Hematopoietic multipotent progenitor cell treated with erythropoietin and hydrocortisone succinate and interleukin-3 and kit ligand, for 6 days (in vitro differentiated cells): ENCODE measurements around the gene SERPINA5.
"Not testable (repeated sequence)": the region's sequence is repeated elsewhere in the genome, so short reads cannot be mapped to it uniquely, and the experiment has no call there.

ENCODE experiments used
- DNase-seq: peaks from one replicate; pipeline ENCODE4 v3.0.0-alpha.2; 2015

Gene SERPINA5

DNA sequence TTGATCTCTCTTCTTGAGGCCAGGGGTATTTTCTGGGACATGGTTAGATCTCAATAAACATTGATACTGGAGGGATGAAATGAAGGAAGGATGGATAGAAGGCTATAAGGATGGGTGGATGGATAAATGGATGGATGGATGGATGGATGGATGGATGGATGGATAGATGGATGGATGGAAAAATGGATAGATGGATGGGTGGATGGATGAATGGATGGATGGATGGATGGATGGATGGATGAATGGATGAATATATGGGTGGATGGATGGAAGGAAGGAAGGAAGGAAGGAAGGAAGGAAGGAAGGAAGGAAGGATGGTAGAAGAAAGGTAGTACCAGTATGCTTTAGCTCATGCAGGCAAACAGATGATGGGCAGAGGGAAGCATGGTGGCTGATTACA is 3.8 kb upstream of the SERPINA5 start:
- not testable (repeated sequence) for DNase-seq

DNA sequence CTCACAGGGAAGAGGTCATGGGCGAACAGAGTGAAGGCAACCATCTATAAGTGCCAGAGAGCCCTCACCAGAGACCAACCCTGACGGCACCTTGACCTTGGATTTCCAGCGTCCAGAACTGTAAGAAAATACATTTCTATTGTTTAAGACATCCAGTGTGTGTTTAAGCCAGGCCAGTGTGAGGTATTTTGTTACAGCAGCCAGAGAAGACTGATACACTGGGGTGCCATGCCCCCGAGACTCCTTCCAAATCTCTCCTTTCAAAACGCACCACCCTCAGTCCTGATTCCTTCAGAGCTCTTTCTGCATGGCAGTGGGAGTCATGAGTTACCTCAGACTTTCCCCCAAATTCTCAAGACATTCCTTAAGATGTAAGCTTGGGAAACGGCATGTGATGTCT is 2.5 kb upstream of the SERPINA5 start:
- no peak for DNase-seq

DNA sequence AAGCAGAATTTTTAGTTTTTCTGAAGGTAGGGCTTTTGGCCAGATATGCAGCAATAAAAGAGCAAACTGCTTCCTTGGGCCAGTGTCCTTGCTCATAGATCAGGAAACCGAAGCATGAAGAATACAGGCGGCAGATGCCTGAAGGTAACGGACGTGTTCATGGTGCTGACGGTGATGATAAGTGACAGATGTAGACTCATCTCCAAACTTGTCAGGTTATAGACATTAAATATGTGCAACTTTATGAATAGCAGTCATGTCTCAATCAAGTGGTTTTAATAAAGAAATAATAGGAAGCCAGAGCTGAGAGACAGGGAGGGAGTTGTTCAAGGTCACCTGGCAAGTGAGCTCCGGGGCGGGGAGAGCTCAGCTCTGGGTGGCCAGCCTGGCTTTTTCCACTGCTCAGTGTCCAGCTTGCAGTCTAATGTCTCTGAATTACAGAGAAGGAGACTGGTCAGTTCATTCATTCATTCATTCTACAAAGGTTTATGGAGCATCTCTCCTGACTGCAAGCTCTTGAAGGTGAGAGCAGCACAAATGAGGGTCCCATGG is 1.0 kb downstream of the SERPINA5 start:
- DNase-seq = no peak

DNA sequence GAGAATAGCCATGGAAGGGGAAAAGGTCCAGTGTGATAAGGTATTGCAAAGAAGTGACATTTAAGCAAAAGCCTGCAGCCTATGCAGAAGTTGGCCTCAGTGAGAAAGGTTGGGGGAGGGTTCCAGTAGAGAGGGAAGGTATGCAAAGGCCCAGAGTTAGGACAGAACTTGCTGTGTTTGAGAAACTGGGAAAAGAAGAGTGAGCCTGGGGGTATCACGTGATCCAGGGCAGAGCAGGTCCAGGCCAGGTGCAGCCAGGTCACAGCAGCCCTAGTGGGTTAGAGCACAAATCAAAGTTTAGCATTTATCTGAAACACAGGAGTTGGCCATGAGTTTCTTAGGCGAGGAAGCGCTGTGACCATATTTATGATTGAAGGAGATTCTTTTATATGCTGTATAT is 1.6 kb downstream of the SERPINA5 start:
- no peak for DNase-seq

DNA sequence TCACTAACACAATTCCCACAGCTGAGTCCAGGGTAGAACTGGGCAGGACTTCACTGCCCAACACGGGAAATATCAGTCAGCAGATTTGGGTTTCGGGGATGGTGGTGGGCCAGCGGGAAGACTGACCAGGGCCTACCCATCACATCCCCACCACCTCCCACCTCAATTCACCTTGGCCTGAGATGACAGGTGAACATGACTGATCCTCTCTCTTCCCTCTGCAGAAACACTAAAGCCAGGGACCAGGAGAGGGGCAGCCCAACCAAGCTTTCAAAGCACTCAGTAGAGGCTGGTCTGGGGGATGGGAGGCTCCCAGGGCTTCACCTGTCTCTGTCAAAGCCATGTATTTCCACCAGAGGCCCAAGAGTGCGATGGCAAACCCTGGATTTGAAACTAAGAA is 2.3 kb downstream of the SERPINA5 start:
- no peak for DNase-seq

DNA sequence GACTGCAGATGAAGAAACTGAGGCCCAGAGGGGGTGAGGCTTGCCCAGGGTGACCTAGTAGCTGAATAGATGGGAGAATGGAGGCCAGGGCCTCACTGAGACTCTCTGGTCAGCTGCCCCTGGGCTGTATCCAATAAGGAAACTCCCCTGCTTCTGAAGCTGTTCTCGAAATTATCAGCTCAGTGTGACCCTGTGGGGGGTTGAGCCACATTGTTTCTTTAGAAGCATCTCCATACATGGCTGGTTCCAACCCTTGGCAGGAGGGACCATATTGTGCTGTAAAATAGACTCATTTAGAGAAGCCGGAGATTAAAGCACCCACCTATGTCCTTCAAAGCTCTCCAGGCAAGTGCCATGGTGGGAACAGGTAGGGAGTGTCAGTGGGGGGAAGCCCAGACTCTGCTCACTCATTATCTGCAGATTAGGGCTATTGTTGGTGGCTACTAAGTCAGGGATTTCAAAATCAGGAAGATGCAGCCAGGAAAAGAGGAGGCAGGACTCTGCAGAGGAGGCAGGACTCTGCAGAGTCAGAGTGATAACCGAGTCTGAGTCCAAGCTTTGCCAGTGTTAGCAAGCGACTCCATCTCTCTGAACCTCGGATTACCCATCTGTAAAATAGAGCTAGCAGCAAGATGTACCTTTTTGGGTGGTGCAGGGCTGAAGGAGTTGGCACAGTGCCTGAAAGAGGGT is 3.5 kb downstream of the SERPINA5 start:
- no peak for DNase-seq

DNA sequence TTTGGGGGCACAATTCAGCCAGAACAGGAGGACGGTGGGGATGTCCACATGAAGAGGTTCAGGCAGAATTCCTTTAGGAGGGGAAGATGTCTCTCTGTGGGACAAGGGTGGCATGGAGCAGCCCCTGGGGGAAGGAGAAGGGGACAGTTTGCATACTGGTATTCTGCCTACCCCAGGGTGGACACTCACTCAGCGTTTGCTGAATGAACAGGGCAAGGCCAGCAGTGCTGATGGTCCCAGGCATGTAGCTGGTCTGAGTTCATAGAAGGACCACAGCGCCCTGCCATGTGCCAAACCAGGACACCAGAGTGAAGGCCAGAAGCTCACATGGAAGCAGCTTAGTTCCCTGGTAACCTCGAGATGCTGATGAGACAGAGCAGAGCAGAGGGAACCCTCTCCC is 5.4 kb downstream of the SERPINA5 start:
- no peak for DNase-seq

DNA sequence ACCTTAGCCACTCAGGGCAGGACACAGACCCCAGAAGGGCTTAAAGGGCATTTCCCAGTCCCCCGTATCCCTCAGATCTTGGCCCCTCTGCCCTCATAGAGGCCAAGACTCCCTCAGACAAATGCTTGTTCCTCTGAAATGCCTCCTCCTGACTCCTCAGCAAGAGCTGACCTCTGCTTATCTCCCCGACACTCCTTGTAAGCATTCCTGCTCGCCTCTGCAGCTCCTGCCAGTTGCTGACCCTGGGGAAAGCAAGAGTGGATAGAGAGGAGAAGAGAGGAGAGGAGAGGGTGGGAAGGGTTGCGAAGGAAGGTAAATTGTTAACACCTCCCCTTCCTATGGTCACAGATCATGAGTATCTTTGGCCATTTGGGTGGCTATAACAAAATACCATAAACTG is 7.1 kb downstream of the SERPINA5 start:
- no peak for DNase-seq

DNA sequence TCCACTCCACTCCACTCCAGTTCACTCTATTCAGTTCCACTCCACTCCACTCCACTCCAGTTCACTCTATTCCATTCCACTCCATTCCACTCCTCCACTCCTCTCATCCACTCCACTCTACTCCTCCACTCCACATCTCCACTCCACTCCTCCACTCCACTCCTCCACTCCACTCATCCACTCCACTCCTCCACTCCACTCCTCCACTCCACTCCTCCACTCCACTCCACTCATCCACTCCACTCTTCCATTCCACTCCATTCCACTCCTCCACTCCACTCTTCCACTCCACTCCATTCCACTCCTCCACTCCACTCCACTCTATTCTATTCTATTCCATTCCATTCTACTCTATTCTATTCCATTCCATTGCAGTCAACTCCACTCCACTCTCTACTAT is 9.8 kb downstream of the SERPINA5 start:
- no peak for DNase-seq

DNA sequence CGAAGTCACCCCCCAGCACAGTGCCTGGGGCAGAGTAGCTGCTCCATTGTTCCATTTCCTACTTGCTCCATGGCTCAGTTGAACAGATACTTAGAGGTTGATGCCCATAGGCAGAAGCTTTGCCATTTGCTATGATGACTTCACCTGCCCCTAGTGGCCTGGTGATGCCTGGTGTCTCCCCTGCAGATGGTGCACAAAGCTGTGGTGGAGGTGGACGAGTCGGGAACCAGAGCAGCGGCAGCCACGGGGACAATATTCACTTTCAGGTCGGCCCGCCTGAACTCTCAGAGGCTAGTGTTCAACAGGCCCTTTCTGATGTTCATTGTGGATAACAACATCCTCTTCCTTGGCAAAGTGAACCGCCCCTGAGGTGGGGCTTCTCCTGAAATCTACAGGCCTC is 10.6 kb downstream of the SERPINA5 start:
- DNase-seq = no peak

DNA sequence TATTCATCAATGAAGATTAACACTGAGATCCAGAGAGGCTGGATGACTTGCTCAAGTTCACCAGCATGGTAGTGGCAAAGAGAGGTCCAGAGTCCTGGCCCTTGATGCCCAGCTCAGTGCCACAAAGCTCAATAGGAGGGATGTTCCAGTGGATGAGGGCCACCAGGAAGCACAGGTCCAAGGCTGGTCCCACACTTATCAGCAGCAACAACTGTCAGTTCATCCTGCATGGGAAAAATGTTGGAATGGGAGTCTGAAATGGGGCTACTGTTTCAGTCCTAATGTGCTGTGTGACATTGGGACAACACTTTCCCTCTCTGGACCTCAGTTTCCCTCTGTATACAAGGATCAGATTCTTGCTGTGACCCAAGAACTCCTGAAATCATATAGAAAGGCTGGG is 11.2 kb downstream of the SERPINA5 start:
- DNase-seq = no peak

DNA sequence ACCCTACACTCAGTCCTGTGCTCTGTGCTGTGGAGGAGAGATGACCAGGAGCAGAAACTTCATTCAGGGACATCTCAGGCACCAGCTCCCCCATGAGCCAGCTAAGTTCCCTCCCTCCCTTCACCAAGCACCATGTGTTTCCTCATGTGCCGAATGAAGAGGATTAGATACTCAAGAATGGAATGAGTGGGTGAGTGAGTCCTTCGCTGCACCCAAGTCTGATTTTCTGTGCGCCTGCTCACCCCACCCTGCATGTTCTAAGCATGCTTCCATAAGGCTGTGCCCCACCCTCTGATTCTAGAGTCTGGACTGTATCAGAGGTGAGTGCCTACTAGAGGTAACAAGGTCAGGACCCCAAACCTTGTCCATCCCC is 12.1 kb downstream of the SERPINA5 start:
- no peak for DNase-seq

DNA sequence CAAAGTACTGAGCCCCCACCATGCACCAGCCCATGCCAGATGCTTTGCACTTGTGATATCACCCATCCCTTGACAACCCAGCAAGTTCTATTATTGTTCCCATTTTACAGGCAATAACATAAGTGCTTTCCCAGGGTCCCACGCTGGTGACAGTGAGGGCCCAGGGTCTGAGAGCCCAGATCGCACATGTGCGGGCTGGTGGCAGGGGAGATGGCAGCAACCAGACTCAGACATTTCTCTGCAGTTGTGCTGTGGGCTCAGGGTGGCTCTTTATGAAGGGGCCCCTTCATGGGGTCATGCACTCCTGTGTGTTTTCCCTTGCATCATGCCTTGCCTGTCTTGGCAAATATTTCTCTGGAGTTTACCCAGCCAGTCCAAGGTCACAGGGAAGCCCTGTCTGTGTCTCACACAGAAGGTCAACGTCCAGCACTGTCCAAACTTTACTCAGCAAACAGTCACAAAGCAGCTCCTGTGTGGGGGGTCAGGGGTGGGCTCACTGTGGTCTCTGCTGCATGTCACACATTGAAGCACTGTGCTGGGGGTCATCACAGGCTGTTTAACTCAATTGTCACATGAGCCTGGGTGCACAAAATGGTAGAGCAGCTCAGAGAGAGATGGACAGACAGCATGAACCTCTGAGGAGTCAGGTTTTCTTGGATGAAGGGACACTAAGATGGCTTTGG is 12.7 kb downstream of the SERPINA5 start:
- DNase-seq = no peak

DNA sequence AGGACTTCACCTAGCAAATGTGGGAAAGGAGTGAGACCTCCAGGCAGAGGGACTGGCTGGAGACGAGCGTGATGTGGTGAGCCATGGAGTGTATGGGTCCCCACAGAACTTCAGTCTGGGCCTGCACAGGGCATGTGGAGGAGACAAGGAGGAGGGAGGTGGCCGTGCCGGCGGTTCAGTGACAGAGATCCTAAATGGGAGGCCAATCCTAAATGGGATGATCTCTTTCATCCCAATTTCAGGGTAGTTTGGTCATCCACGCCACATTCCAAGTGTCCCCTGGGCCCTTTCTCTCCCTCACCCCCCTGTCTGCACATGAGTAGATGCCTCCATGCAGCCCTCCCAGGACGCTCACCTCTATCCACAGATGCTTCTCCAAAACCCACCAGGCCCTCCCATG is 13.2 kb downstream of the SERPINA5 start:
- DNase-seq = no peak

DNA sequence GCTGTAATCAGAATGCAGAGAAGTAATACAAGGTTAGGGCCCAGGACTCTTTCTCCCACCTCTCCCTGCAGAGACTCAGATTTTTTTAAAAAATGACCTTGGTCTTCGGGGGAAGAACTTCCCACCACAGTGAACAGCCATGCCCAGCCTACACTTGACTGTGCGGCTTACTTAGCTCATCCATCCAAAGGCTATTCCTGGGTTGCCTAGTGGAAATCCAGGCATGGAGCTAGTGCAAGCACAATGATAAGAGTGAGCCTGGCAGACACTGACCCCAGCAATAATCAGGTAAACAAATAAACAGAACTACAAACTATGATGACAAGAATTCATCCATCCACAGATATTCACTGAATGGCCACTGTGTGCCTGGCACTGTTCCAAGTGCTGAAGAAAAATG is 14.7 kb downstream of the SERPINA5 start:
- no peak for DNase-seq

DNA sequence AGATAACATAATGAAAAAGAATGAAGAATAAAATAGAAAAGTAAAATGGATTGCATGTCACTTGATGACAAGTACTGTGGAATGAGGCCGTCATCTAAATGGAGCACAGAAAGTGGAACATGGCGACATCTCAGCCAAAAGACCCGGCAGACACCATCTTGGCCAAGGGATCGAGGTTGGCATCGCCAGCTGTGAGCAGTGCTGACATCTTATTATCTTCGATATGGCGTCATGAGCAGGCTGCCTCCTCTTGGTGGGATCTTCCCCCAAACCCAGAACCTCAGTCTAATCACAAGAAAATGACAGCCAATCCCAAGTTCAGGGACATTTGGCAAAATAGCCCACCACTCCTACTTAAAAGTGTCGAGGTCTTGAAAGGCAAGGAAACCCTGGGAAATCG is 15.1 kb downstream of the SERPINA5 start:
- no peak for DNase-seq

DNA sequence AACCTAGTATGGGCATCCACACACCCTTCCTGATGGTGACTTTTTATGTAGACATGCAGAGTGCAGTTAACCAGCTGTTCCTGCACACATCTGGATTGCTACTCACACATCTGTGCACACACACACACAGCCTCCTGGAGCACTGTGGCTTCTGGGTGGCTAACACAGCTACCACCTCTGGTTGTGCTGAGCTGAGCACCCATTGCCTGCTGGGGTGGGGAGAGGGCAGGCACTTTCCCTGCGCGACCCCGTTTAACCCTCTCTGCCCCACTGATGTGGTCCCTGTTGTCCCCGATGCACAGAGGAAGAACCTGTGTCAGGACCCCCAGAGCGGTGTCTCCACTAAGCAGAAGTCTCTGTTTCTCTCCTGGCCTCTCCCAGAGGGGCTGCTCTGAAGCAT is 16.6 kb downstream of the SERPINA5 start:
- DNase-seq = no peak

DNA sequence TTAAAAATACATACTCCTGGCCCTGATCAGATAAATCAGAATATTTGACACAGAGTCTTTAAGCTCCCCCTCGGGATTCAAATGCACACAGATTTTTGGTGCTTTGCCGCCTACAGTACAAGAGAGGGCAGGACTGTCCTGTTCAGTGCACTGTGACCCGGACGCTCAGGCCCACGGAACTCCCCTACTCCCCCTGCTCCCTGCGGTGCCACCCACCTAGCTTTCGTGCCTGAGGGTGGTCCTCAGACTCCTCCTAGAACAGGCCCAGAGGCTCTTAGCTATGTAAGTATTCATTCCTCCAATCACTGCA is 17.2 kb downstream of the SERPINA5 start:
- DNase-seq = no peak

DNA sequence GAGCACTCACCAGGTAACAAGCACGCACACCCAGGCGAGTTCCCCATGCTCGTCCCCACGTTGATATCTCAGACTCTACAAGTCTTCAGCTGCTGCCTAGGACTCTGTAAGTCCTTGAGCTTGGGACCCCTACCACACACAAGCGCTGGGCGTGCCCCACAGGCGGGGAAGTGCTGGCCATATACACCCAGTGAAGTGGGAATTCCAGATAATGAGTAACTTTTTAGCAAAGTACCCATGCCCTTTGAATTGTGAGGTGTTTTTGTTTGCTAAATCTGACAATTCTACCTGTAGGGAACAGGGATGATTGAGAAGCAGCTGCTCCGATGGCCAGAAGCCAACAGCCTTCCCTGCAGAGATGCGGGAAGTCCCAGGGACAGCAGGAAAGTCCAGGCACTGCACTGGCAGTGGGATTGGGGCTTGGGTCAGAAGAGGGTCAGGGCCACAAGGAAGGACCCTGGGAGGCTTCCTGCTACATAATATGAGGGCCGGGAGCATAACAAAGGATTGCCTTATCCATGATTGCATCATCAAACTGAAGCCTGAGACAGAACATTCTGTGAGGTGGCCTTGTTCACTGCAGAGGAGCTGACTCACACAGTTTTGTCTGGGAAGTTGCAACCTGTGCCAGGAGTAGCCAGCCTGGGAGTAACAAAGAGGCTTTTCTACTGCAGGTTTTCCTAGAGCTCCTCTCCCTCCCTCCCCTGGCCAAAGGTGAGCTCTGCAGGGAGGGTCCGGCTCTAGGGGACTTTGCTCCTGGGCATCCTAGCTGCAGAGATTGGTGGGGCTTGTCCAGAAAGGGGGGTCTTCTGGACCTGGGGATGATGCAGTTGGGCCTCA is 17.8 kb downstream of the SERPINA5 start:
- DNase-seq = no peak

DNA sequence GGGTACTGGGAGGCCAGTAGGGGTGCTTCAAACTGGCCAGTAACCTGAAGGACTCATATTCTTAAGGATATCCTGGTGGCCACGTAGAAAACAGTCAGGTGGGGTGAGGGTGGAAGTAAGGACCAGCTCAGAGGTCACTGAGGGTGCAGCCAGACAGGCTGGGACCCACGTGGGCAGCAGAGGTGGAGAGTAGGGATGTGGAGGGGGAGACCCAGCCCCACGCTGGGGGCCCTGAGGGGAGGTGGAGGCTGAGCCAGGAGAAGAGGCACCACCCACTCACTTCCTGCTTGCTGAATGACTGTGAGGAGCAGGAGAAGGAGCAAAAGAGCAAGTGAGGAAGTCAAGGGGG is 18.4 kb downstream of the SERPINA5 start:
- no peak for DNase-seq

DNA sequence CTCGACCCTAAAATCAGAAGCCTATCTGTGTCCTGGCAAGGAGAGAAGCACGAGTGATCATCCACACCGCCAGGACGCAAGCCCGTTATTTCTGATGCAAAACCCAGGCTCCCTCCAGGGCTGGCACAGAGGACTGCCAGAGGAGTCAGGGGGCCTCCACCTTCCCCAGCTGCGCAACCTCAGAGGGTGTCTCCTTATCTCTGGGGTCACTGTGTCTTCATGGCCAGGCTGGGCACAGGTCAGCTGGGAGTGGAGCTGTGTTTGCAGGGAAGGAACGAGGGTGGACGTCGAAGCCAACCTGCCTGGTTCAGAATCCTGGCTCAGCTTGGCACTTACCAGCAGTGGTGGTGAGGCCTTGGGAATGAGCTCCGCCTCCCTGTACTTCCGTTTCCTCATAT is 18.9 kb downstream of the SERPINA5 start:
- no peak for DNase-seq

DNA sequence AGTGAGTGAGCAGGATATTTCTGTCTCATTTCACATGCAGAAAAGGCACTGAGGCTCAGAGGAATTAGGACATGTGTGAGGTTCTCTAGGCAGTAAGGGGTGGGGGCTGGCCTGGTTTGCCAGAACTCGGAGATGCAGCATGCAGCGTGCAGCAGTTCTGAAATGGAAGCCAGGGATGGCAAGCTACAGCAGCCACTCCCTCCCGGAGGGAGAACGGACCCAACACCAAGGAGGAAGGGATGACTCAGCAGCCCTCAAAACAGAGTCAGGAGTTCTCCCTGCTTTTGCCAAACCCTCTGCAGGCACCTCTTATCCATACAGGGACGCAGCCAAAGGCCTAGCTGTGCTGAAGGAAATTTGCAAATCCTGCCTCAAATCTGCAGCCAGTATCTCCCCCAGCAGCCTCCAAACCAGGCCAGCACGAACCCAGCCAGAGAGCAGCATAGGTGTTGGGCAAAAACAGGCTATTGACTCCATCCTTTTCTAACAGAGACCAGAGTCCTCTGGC is 20.7 kb downstream of the SERPINA5 start:
- DNase-seq = no peak

DNA sequence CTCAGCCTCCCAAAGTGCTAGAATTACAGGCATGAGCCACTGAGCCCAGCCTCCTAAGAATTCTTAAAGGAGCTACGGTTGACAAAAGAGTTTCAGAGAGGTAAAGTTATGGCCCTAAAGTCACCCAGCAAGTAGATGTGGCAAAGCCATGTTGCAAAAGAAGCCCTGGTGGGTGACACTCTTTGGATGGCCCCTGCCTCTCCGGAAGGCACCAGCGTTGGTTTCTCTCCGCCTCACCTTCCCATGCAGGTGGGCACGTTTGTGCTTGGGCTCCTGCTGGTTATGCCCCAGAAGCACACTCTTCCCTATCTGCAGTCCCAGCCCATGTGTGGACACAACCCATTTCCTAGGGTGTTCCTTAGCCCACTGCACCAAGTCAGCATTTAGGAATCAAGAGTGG is 21.5 kb downstream of the SERPINA5 start:
- DNase-seq = no peak

DNA sequence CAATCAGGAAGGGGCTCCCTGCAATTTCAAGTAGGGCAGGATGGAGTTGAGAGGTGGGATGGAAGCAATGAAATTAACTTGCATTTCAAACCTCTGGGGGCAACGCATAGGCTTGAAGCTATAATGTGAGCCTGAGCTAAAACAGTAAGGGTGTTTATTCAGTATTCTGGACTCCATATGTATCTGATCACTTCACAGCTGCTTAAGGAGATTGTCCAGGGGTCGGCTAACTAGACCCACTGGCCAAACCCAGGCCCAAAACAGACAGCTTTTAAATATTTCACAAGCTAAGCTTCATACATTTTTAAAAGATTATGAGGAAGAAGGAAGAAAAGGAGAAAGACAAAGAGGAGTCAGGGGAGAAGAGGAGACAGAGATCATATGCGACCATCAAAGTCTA is 24.1 kb downstream of the SERPINA5 start:
- no peak for DNase-seq
